ENCODE measurements around the gene VWA3B.

- TF ChIP-seq EZH2 (IDR thresholded peaks at IDR 0.05; ENCODE audit: insufficient read depth, low read length): no peak
- TF ChIP-seq, protein P1, sequence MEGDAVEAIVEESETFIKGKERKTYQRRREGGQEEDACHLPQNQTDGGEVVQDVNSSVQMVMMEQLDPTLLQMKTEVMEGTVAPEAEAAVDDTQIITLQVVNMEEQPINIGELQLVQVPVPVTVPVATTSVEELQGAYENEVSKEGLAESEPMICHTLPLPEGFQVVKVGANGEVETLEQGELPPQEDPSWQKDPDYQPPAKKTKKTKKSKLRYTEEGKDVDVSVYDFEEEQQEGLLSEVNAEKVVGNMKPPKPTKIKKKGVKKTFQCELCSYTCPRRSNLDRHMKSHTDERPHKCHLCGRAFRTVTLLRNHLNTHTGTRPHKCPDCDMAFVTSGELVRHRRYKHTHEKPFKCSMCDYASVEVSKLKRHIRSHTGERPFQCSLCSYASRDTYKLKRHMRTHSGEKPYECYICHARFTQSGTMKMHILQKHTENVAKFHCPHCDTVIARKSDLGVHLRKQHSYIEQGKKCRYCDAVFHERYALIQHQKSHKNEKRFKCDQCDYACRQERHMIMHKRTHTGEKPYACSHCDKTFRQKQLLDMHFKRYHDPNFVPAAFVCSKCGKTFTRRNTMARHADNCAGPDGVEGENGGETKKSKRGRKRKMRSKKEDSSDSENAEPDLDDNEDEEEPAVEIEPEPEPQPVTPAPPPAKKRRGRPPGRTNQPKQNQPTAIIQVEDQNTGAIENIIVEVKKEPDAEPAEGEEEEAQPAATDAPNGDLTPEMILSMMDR (IDR thresholded peaks at IDR 0.05; ENCODE audit: insufficient read depth, low read depth, low read length): no peak
Observed at GRCh38 chr2:98102878-98103277, 15.9 kb downstream of the VWA3B start.

Data from astrocyte (in vitro differentiated cells and primary cell).